PC-9 (cell line): Measurements from ENCODE around the gene HSPA9.

Experiments
- EZH2 ChIP-seq: fragments of 200-600 bp; sonication (generic); IDR thresholded peaks from 2 replicates; pipeline ENCODE4 v1.8.0; 2017; ENCODE audit warnings: antibody characterized with exemption, low read depth
- TF ChIP-seq, protein P1 (sequence below): fragments of 200-600 bp; sonication (generic); conservative IDR thresholded peaks from 2 replicates; pipeline ENCODE4 v1.6.1; 2017; ENCODE audit warnings: mixed run types, antibody characterized with exemption, mild to moderate bottlenecking, moderate library complexity

DNA sequence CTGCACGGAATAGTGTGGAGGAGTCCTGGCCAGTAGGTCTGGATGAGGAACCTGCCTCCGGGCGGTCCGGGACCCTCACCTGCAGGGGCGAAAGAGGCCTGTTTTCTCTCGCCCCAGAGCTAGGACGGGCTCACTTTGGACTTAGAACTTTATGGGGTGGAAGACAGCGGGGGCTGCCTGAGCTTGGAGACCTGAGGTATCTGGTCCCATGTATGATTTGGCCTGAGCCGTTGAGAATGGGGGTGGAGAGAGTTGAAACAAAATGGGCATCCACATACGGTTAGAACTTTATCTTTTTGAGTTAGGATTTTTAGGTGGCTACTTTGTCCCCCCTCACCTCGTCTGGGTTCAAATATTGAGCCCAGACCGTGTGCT, 31.5 kb downstream of the HSPA9 start:
- TF ChIP-seq, protein P1, sequence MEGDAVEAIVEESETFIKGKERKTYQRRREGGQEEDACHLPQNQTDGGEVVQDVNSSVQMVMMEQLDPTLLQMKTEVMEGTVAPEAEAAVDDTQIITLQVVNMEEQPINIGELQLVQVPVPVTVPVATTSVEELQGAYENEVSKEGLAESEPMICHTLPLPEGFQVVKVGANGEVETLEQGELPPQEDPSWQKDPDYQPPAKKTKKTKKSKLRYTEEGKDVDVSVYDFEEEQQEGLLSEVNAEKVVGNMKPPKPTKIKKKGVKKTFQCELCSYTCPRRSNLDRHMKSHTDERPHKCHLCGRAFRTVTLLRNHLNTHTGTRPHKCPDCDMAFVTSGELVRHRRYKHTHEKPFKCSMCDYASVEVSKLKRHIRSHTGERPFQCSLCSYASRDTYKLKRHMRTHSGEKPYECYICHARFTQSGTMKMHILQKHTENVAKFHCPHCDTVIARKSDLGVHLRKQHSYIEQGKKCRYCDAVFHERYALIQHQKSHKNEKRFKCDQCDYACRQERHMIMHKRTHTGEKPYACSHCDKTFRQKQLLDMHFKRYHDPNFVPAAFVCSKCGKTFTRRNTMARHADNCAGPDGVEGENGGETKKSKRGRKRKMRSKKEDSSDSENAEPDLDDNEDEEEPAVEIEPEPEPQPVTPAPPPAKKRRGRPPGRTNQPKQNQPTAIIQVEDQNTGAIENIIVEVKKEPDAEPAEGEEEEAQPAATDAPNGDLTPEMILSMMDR = no peak
- no peak for TF ChIP-seq EZH2
